GM12891 (cell line): ENCODE results near the gene OCA2.
"Not testable (repeated sequence)": the region's sequence is repeated elsewhere in the genome, so short reads cannot be mapped to it uniquely, and the experiment has no call there.

Experiments used
- PAX5 ChIP-seq: IDR thresholded peaks from 2 replicates; pipeline ENCODE4 v1.6.1; 2011; ENCODE audit warnings: low read length, moderate library complexity, mild to moderate bottlenecking; ENCODE audit not compliant: insufficient read depth, severe bottlenecking
- POLR2A ChIP-seq: IDR thresholded peaks from 2 replicates; pipeline ENCODE4 v1.6.1; 2011; ENCODE audit warnings: low read depth, low read length, control low read depth
- POLR2AphosphoS5 ChIP-seq: IDR thresholded peaks from 2 replicates; pipeline ENCODE4 v1.6.1; 2011; ENCODE audit warnings: low read depth, low read length, control low read depth
- SPI1 ChIP-seq: IDR thresholded peaks from 2 replicates; pipeline ENCODE4 v1.6.1; 2011; ENCODE audit warnings: low read depth, low read length, control low read depth
- TAF1 ChIP-seq: IDR thresholded peaks from 2 replicates; pipeline ENCODE4 v1.6.1; 2011; ENCODE audit warnings: low read depth, low read length, control low read depth

GRCh38 chr15:28145419-28145818 lies 46.3 kb upstream of the OCA2 start:
- not testable (repeated sequence) for TF ChIP-seq POLR2AphosphoS5, POLR2A, TAF1, SPI1, PAX5
